ENCODE results near the gene TLE1. TPM values are rescaled to one million over a fixed set of nuclear protein-coding genes. Genes with fewer than 3 reads are reported as not detected.

TLE1 gene
- total RNA-seq, 4 donors from 2014 or later, result 43.6 to 86.2 (median 68.2) TPM

DNA sequence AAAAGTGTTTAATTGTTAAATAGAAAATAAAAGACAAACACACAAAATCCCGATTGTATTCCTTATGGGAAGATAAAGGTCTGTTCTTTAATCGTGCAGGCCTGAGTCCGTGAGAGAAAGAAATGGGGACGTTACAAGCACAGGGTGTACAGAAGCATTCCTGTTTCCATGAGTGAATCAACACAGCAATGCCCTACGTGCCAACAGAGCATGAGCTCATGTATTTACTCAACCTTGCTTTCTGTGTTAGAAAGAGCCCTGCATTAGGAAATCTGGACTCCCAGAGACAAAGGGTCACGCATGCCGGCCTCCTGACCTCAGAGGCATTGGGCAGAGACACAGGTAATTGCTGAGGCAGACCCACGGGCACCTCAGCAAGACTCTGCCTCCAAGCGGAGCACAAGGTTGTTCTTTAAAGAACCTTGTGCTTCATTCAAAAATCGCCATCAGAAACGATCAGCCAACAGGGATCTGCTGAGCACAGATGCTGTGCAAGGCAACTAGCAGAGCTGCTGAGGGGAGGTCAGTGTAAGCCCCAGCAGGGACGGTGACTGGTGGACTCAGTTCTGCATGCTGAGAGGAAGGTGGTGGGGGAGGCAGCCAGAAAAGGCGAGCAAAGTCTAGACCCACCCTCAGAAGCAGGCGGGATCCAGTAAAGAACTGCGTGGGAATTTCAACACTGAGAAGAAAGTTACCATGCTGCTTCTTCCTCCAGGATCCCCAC lies 101.0 kb downstream of the TLE1 start:
- peak; percentile 93 for ATAC-seq
- H3K36me3 ChIP-seq, result peaks cover 0 to 86% of the 10 kb centered on the region in 2 donors
- TF ChIP-seq, protein P1, sequence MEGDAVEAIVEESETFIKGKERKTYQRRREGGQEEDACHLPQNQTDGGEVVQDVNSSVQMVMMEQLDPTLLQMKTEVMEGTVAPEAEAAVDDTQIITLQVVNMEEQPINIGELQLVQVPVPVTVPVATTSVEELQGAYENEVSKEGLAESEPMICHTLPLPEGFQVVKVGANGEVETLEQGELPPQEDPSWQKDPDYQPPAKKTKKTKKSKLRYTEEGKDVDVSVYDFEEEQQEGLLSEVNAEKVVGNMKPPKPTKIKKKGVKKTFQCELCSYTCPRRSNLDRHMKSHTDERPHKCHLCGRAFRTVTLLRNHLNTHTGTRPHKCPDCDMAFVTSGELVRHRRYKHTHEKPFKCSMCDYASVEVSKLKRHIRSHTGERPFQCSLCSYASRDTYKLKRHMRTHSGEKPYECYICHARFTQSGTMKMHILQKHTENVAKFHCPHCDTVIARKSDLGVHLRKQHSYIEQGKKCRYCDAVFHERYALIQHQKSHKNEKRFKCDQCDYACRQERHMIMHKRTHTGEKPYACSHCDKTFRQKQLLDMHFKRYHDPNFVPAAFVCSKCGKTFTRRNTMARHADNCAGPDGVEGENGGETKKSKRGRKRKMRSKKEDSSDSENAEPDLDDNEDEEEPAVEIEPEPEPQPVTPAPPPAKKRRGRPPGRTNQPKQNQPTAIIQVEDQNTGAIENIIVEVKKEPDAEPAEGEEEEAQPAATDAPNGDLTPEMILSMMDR (IDR thresholded peaks at IDR 0.05), result no peak
- TF ChIP-seq POLR2AphosphoS5 (IDR thresholded peaks at IDR 0.05) (peak; percentile 93), POLR2A (IDR thresholded peaks at IDR 0.05) (no peak), EP300 (IDR thresholded peaks at IDR 0.05) (no peak)
- no peaks in the 10 kb centered on the region for H3K27me3 ChIP-seq
- 41 to 53% methylated on average over 7 to 10 of the region's 15 CpGs for WGBS, 2 donors (ENCODE audit: low coverage in 1 of 2)
- H3K9me3 ChIP-seq, result no peaks in the 10 kb centered on the region
- H3K4me1 ChIP-seq, result peaks cover 0 to 58% (median 5%) of the 10 kb centered on the region in 3 donors
- peak overlapping the region; percentile 65 to 88 (median 78) for H3K27ac ChIP-seq
- no peak overlapping the region for H3K4me3 ChIP-seq

DNA sequence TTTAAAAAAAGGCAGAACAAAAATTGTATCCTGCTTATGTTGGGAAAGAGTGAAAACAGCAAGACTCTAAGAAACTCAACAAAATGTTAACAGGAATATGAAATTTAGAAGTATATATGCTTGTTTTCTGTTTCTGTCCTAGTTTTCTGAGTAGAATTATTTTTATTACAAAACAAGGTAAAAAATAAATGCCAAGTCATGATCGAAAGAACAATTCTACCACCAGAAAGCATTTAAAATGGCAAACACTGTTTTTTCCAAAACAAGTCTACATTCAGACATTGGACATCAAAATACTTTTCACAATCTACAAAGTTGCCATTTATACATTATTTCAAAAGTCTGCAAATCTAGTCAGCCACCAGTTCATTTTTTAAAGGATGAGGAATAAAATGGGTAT lies 102.6 kb downstream of the TLE1 start:
- Histone ChIP-seq H3K36me3 (peaks cover 0 to 76% of the 10 kb centered on the region in 2 donors), H3K4me3 (no peak overlapping the region), H3K9me3 (no peaks in the 10 kb centered on the region), H3K27ac (peak overlapping the region in 2 of 4 donors; percentile 73 to 88), H3K27me3 (no peaks in the 10 kb centered on the region), H3K4me1 (peaks cover 2 to 55% (median 5%) of the 10 kb centered on the region in 3 donors)
- WGBS, 2 donors (ENCODE audit: low coverage in 1 of 2), result 86 to 88% methylated on average over 1 of the region's 1 CpG
- no peak for TF ChIP-seq POLR2A (IDR thresholded peaks at IDR 0.05)
- no peak for TF ChIP-seq POLR2AphosphoS5 (IDR thresholded peaks at IDR 0.05)
- TF ChIP-seq, protein P1 (IDR thresholded peaks at IDR 0.05), result no peak
- no peak for TF ChIP-seq EP300 (IDR thresholded peaks at IDR 0.05)
- ATAC-seq, result no peak

DNA sequence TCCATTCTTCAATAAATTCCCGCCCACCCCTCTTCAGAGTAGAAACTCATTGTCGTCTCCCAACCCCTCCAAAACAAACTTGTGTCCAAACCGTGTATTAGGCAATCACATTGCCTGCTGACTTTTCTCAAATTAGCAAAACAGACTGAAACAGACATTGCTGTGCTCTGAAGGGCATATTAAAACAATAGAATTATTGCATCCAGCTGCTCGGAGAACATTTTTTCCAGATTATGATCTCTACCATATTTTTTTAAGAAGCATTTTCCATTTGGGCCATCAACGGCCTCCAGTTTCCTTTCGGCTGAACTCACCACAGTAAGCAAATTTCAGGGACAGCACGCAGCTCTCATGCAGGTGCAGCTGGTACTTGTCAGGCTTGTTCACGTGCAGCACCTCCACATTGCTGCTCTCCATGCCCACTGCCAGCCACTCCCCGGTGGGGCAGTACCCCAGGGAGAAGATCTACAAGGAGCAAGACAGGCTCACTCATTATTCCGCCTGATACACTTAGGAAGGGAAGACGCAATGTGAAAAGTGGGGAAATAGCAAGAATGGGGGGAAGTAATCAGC lies 104.1 kb downstream of the TLE1 start:
- ATAC-seq, result no peak
- peak; percentile 31 for TF ChIP-seq POLR2AphosphoS5 (IDR thresholded peaks at IDR 0.05)
- TF ChIP-seq EP300 (IDR thresholded peaks at IDR 0.05), result no peak
- Histone ChIP-seq H3K4me1 (peaks cover 2 to 49% (median 5%) of the 10 kb centered on the region in 3 donors), H3K9me3 (no peaks in the 10 kb centered on the region), H3K36me3 (peaks cover 0 to 69% of the 10 kb centered on the region in 2 donors), H3K4me3 (no peak overlapping the region), H3K27ac (peak overlapping the region in 2 of 4 donors; percentile 49 to 54), H3K27me3 (no peaks in the 10 kb centered on the region)
- 83 to 90% methylated on average over 5 to 6 of the region's 11 CpGs for WGBS, 2 donors (ENCODE audit: low coverage in 1 of 2)

DNA sequence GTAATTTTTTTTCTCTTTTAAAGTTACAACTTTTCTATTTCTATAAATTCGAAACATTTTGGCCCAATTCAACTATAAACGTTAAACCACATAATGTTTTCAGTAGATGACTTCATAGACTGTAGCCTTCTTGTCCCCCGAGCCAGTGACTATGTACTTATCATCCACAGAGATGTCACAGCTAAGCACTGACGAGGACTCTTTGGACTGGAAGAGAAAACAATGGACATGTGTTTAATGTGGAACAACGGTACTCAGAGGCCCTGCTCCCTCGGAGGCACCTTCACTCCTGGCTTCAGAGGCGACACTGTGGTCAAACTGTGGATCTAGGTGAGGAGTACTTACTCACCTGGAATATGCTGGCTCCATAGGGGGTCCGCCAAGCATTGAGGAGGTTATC lies 105.2 kb downstream of the TLE1 start:
- TF ChIP-seq POLR2AphosphoS5 (IDR thresholded peaks at IDR 0.05), result no peak
- TF ChIP-seq POLR2A (IDR thresholded peaks at IDR 0.05), result no peak
- no peak for TF ChIP-seq EP300 (IDR thresholded peaks at IDR 0.05)
- TF ChIP-seq, protein P1 (IDR thresholded peaks at IDR 0.05), result no peak
- Histone ChIP-seq H3K27me3 (no peaks in the 10 kb centered on the region), H3K9me3 (no peaks in the 10 kb centered on the region), H3K27ac (peak overlapping the region in 1 of 4 donors; percentile 76), H3K36me3 (peaks cover 0 to 57% of the 10 kb centered on the region in 2 donors), H3K4me1 (peaks cover 2 to 41% (median 5%) of the 10 kb centered on the region in 3 donors), H3K4me3 (no peak overlapping the region)
- WGBS, 2 donors (ENCODE audit: low coverage in 1 of 2), result 88 to 95% methylated on average over 7 to 8 of the region's 8 CpGs
- ATAC-seq, result no peak

DNA sequence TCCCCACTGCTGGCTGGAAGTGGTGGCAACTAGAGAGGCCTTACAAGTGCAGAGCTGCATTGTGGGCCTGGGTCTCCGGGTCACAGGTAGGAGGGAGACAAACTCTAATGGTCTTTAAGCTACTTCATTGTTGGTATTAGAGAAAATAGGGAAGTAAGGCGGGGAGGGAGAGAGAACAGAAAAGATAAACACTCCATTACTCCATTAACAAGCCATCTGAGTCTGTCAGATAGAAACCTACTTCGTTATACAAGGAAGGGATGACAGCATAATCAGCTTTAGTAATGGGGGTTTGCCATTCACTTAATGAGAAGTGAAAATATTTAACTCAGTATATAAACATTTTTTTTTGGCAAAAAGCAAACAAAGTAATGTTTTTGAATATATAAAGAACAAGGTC lies 107.4 kb downstream of the TLE1 start:
- no peak for ATAC-seq
- Histone ChIP-seq H3K9me3 (no peaks in the 10 kb centered on the region), H3K36me3 (peaks cover 0 to 44% of the 10 kb centered on the region in 2 donors), H3K4me3 (no peak overlapping the region), H3K4me1 (peaks cover 0 to 21% (median 2%) of the 10 kb centered on the region in 3 donors), H3K27me3 (no peaks in the 10 kb centered on the region), H3K27ac (peak overlapping the region; percentile 22 to 76 (median 70))
- TF ChIP-seq, protein P1 (IDR thresholded peaks at IDR 0.05), result no peak
- TF ChIP-seq POLR2A (IDR thresholded peaks at IDR 0.05) (no peak), EP300 (IDR thresholded peaks at IDR 0.05) (no peak), POLR2AphosphoS5 (IDR thresholded peaks at IDR 0.05) (no peak)
- 21 to 32% methylated on average over 3 of the region's 3 CpGs for WGBS, 2 donors (ENCODE audit: low coverage in 1 of 2)

Measured in gastroesophageal sphincter (tissue), 4 donors.